Erythroblast (primary cell): ENCODE measurements around the gene ZMYM3.
A peak's percentile ranks its signal among the peaks of the same experiment; 100 is the strongest.

Source experiments
- DNase-seq, 2 experiments: peaks; one replicate each; lab custom pipeline; 2025; lab: John Stamatoyannopoulos, UW
- GATA1 ChIP-seq: IDR thresholded peaks from 2 replicates; pipeline ENCODE4 v1.6.1; 2011; ENCODE audit warnings: low read depth, mild to moderate bottlenecking, control low read depth, low read length, moderate library complexity
- POLR2A ChIP-seq: IDR thresholded peaks from 2 replicates; pipeline ENCODE4 v1.6.1; 2011; ENCODE audit warnings: mild to moderate bottlenecking, low read length

Gene ZMYM3

DNA sequence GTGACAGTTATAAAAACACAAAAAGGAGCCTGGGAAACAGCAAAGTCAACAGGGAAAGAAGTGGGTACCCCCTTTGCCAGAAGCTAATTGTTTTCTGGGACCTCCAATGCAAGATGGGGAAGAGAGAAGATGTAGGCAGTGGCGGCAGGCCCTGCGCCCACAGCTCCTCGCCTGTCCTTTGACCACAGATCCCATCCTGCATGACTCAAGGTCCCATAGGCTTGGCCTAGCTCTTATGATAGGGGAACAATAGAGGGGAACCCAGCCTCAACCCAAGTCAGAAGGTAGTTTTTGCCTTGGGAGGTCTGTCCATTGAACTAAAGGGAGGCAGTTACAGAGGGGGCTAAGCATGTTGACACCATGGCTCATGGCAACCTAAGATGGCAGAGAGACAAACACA lies 14.2 kb downstream of the ZMYM3 start:
- no peak for TF ChIP-seq POLR2A
- TF ChIP-seq GATA1 = no peak

DNA sequence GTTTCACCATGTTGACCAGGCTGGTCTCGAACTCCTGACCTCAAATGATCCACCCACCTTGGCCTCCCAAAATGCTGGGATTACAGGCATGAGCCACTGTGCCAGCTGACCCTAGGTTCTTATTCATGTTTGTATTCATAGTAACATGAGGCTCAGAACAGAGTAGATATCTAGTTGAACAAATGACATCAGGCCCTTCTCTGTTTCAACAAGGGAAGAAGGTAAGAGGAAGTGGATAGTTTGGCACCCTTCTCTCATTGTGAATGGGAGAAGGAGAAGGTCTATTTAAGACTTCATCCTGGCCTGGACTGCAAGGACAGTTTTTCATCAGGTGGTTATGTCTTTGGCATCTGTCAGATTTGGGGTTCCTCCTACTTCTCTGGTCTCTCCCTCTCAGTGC lies 17.1 kb downstream of the ZMYM3 start:
- DNase-seq = no peak
- TF ChIP-seq GATA1 (no peak), POLR2A (no peak)

More for the DNA sequence above, 14.2 kb downstream of the ZMYM3 start:
- no peak for DNase-seq

DNA sequence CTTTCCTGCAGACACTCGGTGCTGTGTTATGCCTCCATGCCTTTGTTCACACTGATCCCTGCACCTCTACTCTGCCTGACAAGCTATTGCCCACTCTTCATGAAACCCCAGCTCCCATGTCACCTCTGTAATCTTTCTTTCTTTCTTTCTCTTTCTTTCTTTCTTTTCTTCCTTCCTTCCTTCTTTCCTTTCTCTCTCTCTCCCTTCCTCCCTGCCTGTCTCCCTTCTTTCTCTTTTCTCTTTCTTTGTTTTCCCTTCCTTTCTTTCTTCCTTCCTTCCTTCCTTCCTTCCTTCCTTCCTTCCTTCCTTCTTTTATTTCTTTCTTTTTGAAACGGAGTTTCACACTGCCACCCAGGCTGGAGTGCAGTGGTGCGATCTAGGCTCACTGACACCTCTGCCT lies 18.5 kb downstream of the ZMYM3 start:
- TF ChIP-seq GATA1 (no peak), POLR2A (no peak)
- no peak for DNase-seq

DNA sequence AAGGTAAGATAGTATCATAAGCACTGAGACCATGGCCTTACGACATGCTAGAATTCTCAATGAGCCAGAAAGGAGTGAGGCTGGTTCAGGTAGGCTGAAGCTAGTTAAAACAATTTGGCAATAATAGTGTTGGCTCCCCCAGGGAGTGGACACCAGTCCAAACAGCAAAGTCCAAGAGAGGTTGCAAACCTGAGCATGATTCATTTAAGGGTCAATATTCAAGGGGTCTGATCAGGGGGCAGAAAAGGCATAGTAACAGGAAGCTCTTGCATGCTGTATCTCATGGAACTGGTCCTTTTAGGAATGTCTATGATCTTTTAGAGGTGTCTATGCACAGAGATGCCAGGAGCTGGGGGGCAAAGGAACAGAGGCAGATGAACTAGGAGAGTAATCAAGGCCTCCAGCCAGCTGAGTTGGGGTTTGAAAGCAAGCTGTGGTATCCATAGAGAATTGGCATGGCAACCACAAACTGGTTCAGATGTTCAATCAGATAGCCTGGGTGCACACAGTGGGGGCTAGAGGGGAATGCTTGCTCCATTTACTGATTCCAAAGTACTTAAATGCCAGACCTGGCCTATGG lies 25.8 kb downstream of the ZMYM3 start:
- DNase-seq = peak in 1 of 2 experiments; percentile 20
- TF ChIP-seq POLR2A = no peak
- no peak for TF ChIP-seq GATA1

DNA sequence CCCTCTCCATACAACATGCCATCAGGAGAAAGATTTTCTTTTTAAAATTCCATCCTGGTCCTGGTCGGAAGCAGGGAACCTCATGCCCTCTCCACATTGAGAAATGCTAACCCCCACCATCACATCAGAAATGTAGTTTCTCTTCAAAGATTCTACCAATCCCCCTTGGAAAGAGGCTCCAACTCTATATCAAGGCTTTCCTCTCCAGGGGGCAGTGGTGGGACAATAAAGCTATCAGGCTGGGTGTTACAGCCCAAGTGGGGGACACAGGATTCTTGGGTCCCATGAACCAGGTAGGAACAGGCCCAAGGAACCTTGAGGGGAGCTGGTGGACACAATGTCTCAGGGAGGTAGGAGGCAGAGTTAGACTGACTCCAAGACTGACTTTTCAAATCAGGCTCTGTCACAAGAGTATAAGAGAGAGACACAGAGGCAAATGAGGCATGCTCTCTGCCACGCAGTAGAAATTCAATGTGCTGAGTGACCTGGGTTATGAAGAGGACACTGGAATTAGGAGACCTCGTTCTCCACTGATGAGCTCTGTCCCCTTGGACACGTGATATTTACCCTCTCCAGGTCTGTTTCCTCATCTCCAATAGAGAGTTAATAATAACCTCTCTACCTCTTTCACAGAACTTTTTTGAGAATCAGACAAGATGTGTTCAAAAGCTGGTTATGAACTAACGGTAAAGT lies 26.4 kb downstream of the ZMYM3 start:
- TF ChIP-seq GATA1 = no peak
- TF ChIP-seq POLR2A = no peak
- DNase-seq = peak in 1 of 2 experiments; percentile 3

DNA sequence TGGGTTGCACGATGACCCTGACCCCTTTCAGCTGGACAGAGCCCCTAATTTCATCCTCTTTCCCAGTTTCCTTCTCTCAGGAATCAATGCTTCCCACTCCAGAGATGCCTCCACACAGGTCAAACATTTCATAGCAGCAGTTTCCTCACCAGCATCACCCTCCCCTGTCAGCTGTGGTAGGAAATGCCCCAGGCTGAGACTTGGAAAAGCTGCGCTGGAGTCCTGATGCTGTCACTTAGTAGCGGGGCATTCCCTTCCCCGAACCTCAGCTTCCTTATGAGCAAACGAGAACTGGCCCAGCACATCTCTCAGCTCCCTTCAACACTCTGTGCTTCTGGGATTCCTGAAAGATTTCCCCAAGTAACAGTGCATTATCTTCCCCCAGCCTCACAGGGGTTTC lies 28.3 kb downstream of the ZMYM3 start:
- TF ChIP-seq GATA1 = no peak
- no peak for TF ChIP-seq POLR2A

DNA sequence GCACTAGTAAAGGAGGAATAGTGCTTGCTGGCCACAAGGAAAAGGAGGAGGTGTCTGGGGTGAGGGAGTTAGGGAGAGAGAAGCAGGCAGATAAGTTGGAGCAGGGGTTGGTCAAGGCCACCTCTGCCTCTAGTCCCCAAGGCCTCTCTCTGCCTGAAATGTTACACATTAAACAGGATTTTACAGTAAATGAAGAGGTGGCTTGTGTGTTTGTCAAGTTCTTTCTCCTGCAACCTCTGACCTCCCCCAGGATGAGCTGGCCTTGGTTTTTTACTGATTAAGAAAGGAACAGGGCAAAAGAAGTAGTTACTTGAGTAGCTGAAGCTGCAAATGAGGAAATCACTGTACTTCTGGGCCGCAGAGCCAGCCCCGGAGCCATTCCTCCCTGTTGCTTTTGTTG lies 28.9 kb downstream of the ZMYM3 start:
- no peak for DNase-seq

More for the DNA sequence above, 28.3 kb downstream of the ZMYM3 start:
- no peak for DNase-seq

DNA sequence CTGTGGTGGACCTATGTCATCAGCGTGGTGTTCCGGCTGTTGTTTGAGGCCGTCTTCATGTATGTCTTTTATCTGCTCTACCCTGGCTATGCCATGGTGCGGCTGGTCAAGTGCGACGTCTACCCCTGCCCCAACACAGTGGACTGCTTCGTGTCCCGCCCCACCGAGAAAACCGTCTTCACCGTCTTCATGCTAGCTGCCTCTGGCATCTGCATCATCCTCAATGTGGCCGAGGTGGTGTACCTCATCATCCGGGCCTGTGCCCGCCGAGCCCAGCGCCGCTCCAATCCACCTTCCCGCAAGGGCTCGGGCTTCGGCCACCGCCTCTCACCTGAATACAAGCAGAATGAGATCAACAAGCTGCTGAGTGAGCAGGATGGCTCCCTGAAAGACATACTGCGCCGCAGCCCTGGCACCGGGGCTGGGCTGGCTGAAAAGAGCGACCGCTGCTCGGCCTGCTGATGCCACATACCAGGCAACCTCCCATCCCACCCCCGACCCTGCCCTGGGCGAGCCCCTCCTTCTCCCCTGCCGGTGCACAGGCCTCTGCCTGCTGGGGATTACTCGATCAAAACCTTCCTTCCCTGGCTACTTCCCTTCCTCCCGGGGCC lies 29.7 kb downstream of the ZMYM3 start:
- no peak for DNase-seq
- no peak for TF ChIP-seq POLR2A
- no peak for TF ChIP-seq GATA1

More for the DNA sequence above, 28.9 kb downstream of the ZMYM3 start:
- TF ChIP-seq POLR2A = no peak
- TF ChIP-seq GATA1 = no peak

DNA sequence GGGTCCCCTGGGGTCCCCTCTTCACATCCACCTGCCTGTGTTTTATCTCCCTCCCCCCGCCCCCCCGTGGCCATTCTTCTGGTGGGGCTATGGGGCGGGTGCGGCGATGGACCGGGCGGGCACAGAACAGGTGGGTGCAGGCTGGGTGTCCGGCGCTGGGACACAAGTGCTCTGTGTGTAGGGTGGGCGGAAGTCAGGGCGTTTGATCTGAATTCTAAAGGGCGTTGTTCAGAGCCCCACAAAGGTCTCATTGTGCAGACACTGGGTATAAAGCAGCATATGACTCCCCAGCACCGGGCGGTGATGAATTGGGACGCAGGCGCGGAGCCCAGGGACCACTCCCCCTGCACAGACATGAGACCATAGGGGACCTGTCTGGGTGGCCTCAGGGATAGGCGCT lies 31.0 kb downstream of the ZMYM3 start, which contains the start of gene GJB1:
Gene GJB1 (plus strand): TSS at position 296 of the 400 bp plus-strand sequence. CDS start 484 bp downstream, outside the sequence.
- TF ChIP-seq POLR2A = no peak
- TF ChIP-seq GATA1 = no peak
- no peak for DNase-seq

DNA sequence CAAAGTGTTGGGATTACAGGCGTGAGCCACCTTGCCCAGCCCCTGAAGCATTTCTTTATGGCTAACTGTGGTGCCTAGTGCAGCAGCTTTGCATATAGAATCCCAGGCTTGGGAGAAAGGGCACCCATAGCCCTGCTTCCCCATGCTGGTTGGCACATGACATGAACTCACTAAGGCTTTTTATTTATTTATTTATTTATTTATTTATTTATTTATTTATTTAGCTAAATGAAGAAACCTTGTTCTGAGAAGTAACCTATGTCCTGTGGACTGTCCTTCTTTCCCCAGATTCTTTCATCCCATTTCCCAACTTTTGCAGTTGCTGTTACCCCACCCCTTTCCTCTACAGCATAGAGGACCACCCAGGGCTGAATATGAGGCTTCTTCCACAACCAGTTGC lies 32.8 kb downstream of the ZMYM3 start:
- no peak for TF ChIP-seq GATA1
- TF ChIP-seq POLR2A = no peak

DNA sequence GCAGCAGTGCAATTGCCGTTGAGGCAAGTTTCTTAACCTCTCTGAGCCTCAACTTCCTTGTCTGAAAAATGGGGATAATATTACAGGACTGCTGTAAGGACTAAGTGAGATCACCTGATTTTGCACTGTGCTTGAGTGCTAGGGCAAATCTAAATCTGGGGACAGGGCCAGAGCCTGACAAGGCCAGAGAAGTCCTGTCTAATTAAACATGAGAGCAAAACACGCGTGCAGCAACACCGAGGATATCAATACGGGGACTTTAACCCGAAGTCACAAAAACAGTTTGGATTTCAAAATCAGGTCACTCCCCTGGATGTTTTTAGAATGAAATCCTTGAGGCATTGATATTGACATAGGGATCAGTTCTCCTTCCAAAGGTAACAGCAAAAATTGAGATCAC lies 36.6 kb downstream of the ZMYM3 start:
- no peak for DNase-seq
- no peak for TF ChIP-seq POLR2A
- no peak for TF ChIP-seq GATA1

More for the DNA sequence above, 32.8 kb downstream of the ZMYM3 start:
- no peak for DNase-seq

DNA sequence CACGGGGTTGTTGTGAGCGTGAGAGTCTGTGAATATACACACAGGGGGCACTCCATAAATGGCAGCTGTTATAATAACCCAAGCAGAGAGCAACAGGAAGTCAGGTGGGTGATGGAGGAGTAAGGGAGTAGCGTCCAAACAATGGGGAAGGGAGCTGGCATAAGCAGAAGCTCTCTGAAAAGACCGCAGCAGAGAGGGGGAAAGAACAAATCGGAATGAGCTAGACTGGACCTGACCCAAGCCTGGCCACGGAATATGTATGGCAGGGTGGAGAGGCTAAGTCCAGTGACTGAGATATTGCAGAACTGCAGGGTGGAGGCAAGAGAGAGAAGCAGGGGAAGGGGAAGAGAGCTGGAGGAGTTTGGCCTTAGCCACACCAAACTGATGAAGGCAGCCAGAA lies 37.5 kb downstream of the ZMYM3 start:
- no peak for DNase-seq
- TF ChIP-seq GATA1 (no peak), POLR2A (no peak)

DNA sequence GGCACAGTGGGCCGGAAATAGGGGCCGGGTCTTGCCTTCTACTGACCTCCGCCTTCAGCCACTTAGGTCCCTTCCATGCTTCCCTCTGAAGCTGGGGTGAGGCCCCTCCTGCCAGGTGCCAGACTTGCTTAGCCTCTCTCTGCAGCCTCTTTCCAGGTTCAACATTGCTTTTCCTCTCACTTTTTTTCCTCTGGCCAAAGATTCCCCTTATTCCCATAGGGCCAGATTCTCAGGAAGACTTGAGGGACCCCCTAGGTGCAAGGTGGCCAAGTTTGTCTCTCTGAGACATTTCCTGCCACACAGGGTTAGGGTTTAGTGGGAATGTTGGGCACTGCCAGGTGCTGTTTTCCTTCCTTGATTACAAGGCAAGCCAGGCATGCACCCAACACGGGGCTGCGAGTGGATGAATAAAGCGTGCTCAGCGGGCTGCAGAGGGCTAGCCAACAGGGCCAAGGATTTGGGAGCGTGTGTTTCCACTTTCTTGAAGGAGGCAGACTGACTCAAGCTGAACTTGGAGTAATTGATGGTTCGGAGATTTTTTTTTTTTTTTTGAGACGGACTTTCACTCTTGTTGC lies 38.5 kb downstream of the ZMYM3 start:
- no peak for DNase-seq
- no peak for TF ChIP-seq POLR2A
- no peak for TF ChIP-seq GATA1
